Measurements from ENCODE around the gene AGBL5. TPM values are rescaled to one million over a fixed set of nuclear protein-coding genes. Genes with fewer than 3 reads are reported as not detected.

AGBL5 gene
- total and polyA plus RNA-seq, 2 of the 13 experiments (the other 11 are each of a cell fraction or from before 2014, with no cell fraction given), result 55.9 to 73.3 TPM

GRCh38 chr2:27050996-27051901, at the start of gene AGBL5 (continued):
- TF ChIP-seq CSRNP2 (CRISPR knock-in tag; conservative IDR thresholded peaks at IDR 0.05; ENCODE audit: low read depth) (peak; percentile 87; the same call in 1 of the 2 replicates), SAFB2 (CRISPR knock-in tag; IDR thresholded peaks at IDR 0.05; ENCODE audit: borderline replicate concordance, low read depth) (no peak; the same call in 1 of the 2 replicates), ZNF790 (CRISPR knock-in tag; IDR thresholded peaks at IDR 0.05; ENCODE audit: borderline replicate concordance) (no peak), POLR2AphosphoS5 (IDR thresholded peaks at IDR 0.05; ENCODE audit: low read depth, low read length) (peak; percentile 65), ZFP36 (IDR thresholded peaks at IDR 0.05; ENCODE audit: borderline replicate concordance, low read depth, low read length, partially characterized antibody) (no peak), SALL1 (CRISPR knock-in tag; IDR thresholded peaks at IDR 0.05) (peak; percentile 95), ZNF607 (CRISPR knock-in tag; IDR thresholded peaks at IDR 0.05; ENCODE audit: borderline replicate concordance) (peak; percentile 87; the same call in 1 of the 2 replicates), ZFP36L2 (CRISPR knock-in tag; IDR thresholded peaks at IDR 0.05) (no peak), SNAI1 (CRISPR knock-in tag; IDR thresholded peaks at IDR 0.05; ENCODE audit: borderline replicate concordance) (no peak), MTA1 (CRISPR knock-in tag; IDR thresholded peaks at IDR 0.05; ENCODE audit: borderline replicate concordance) (peak; percentile 30), KLF13 (CRISPR knock-in tag; IDR thresholded peaks at IDR 0.05) (no peak; the same call in 1 of the 2 replicates), HES4 (CRISPR knock-in tag; IDR thresholded peaks at IDR 0.05; ENCODE audit: borderline replicate concordance) (peak; percentile 96), ZNF557 (CRISPR knock-in tag; IDR thresholded peaks at IDR 0.05) (peak; percentile 99), SOX5 (CRISPR knock-in tag; IDR thresholded peaks at IDR 0.05; ENCODE audit: borderline replicate concordance) (peak; percentile 72), STAG1 (CRISPR knock-in tag; IDR thresholded peaks at IDR 0.05) (peak; percentile 31)
- TF ChIP-seq, protein P1, sequence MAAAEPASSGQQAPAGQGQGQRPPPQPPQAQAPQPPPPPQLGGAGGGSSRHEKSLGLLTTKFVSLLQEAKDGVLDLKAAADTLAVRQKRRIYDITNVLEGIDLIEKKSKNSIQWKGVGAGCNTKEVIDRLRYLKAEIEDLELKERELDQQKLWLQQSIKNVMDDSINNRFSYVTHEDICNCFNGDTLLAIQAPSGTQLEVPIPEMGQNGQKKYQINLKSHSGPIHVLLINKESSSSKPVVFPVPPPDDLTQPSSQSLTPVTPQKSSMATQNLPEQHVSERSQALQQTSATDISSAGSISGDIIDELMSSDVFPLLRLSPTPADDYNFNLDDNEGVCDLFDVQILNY (CRISPR knock-in tag; conservative IDR thresholded peaks at IDR 0.05), result peak; percentile 52; the same call in 1 of the 2 replicates
- TF ChIP-seq, protein P2, sequence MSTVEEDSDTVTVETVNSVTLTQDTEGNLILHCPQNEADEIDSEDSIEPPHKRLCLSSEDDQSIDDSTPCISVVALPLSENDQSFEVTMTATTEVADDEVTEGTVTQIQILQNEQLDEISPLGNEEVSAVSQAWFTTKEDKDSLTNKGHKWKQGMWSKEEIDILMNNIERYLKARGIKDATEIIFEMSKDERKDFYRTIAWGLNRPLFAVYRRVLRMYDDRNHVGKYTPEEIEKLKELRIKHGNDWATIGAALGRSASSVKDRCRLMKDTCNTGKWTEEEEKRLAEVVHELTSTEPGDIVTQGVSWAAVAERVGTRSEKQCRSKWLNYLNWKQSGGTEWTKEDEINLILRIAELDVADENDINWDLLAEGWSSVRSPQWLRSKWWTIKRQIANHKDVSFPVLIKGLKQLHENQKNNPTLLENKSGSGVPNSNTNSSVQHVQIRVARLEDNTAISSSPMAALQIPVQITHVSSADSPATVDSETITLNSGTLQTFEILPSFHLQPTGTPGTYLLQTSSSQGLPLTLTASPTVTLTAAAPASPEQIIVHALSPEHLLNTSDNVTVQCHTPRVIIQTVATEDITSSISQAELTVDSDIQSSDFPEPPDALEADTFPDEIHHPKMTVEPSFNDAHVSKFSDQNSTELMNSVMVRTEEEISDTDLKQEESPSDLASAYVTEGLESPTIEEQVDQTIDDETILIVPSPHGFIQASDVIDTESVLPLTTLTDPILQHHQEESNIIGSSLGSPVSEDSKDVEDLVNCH (CRISPR knock-in tag; IDR thresholded peaks at IDR 0.05), result peak; percentile 77; the same call in 1 of the 2 replicates
- TF ChIP-seq, protein P3, sequence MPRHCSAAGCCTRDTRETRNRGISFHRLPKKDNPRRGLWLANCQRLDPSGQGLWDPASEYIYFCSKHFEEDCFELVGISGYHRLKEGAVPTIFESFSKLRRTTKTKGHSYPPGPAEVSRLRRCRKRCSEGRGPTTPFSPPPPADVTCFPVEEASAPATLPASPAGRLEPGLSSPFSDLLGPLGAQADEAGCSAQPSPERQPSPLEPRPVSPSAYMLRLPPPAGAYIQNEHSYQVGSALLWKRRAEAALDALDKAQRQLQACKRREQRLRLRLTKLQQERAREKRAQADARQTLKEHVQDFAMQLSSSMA (CRISPR knock-in tag; IDR thresholded peaks at IDR 0.05), result peak; percentile 84; the same call in 1 of the 2 replicates
- TF ChIP-seq, protein P4, sequence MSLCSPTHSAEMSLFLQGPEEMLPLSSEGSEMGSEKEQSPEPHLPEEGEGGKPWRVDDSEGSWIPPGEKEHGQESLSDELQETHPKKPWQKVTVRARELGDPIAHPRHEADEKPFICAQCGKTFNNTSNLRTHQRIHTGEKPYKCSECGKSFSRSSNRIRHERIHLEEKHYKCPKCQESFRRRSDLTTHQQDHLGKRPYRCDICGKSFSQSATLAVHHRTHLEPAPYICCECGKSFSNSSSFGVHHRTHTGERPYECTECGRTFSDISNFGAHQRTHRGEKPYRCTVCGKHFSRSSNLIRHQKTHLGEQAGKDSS (CRISPR knock-in tag; IDR thresholded peaks at IDR 0.05; ENCODE audit: borderline replicate concordance, low read depth), result 0 out of 2 replicates have a peak, but pooled peaks have one; percentile 43

Measured in HepG2 (cell line).